ENCODE results near the gene FIBP.
A peak's percentile ranks its signal among the peaks of the same experiment; 100 is the strongest.

The FIBP gene

GRCh38 chr11:65891219-65892136 is 3.2 kb upstream of the FIBP start:
- peak overlapping the region; percentile 49 for H3K4me3 ChIP-seq (ENCODE audit: control insufficient read depth, low read depth, low read length)
- peak; percentile 47 for DNase-seq (ENCODE audit: low read depth)
- TF ChIP-seq, protein P1, sequence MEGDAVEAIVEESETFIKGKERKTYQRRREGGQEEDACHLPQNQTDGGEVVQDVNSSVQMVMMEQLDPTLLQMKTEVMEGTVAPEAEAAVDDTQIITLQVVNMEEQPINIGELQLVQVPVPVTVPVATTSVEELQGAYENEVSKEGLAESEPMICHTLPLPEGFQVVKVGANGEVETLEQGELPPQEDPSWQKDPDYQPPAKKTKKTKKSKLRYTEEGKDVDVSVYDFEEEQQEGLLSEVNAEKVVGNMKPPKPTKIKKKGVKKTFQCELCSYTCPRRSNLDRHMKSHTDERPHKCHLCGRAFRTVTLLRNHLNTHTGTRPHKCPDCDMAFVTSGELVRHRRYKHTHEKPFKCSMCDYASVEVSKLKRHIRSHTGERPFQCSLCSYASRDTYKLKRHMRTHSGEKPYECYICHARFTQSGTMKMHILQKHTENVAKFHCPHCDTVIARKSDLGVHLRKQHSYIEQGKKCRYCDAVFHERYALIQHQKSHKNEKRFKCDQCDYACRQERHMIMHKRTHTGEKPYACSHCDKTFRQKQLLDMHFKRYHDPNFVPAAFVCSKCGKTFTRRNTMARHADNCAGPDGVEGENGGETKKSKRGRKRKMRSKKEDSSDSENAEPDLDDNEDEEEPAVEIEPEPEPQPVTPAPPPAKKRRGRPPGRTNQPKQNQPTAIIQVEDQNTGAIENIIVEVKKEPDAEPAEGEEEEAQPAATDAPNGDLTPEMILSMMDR (conservative IDR thresholded peaks at IDR 0.05; ENCODE audit: control insufficient read depth, insufficient read depth, low read depth, low read length): peak; percentile 17

- peak within 1 kb of the TSS; percentile 61 for H3K4me3 ChIP-seq (ENCODE audit: control insufficient read depth, low read depth, low read length)
- TF ChIP-seq, protein P1 (conservative IDR thresholded peaks at IDR 0.05; ENCODE audit: control insufficient read depth, insufficient read depth, low read depth, low read length): no peak
- DNase-seq (ENCODE audit: low read depth): peak; percentile 95
Measured at GRCh38 chr11:65890324-65891218, 2.3 kb upstream of the FIBP start, which contains the start of gene CCDC85B. Gene CCDC85B, plus strand, starts transcription at chr11:65890673. Its CDS starts 111 bp downstream, at chr11:65890784.

DNA sequence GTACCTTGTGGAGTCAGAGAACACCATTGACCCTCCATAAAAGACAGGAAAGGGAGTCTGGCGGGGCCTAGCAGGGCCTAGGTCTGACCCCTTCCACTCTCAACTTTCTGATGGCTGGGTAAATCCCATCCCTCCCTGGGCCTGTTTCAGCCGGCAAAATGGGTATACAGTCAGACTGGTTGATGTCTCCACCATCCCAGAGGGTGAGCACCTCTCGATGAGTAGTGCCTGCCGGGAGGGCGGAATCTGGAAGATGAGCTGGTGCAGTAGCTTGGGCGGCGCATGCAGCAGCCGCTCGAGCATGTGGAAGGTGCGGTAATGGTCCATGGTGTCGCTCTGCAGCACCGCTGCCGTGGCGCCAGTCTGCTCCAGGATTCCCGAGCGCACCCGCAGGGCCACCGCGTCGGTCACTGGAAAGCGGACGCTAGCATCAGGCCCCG is 528 bp downstream of the FIBP start:
- peak; percentile 57 for DNase-seq (ENCODE audit: low read depth)

GRCh38 chr11:65886826-65887722 is 1.2 kb downstream of the FIBP start:
- no peak for DNase-seq (ENCODE audit: low read depth)
- H3K4me3 ChIP-seq (ENCODE audit: control insufficient read depth, low read depth, low read length): peak overlapping the region; percentile 85
- TF ChIP-seq, protein P1 (conservative IDR thresholded peaks at IDR 0.05; ENCODE audit: control insufficient read depth, insufficient read depth, low read depth, low read length): no peak

More for the DNA sequence above, 528 bp downstream of the FIBP start:
- TF ChIP-seq, protein P1 (conservative IDR thresholded peaks at IDR 0.05; ENCODE audit: control insufficient read depth, insufficient read depth, low read depth, low read length): no peak
- H3K4me3 ChIP-seq (ENCODE audit: control insufficient read depth, low read depth, low read length): peak overlapping the region; percentile 85

GRCh38 chr11:65885808-65886536 is 2.3 kb downstream of the FIBP start:
- TF ChIP-seq, protein P1 (conservative IDR thresholded peaks at IDR 0.05; ENCODE audit: control insufficient read depth, insufficient read depth, low read depth, low read length): no peak
- no peak for DNase-seq (ENCODE audit: low read depth)

More at GRCh38 chr11:65885808-65886536, 2.3 kb downstream of the FIBP start:
- H3K4me3 ChIP-seq (ENCODE audit: control insufficient read depth, low read depth, low read length): no peak overlapping the region

All from fibroblast of mammary gland (primary cell).